ENCODE results near the gene CELSR2.

CELSR2 gene

DNA sequence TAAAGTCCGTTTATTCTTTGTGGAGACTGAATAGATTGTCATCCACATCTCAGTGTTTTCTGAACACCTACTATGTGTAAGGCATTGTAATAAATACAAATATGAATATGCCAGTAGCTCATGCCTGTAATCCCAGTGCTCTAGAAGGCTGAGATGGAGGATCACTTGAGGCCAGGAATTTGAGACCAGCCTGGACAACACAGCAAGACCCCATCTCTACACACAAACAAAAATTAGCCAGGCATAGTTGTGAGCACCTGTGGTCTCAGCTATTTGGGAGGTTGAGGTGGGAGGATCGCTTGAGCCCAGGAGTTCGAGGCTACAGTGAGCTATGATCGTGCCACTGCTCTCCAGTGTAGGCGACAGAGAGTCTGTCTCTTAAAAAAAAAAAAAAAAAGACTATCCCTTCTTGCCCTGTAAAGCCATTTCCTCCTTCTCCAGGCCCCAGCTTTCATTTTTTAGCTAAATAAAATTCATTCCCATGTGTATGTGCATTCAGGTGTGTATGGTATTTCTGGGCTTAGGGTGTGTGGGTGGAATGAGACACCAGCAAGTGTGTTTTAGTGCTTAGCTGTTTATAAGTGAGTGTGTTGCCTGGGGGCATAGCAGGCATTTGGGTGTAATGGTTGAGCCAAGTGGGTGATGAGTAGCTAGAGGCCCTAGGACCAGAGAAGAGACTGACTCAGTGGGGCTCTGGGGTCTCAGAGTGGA, 7.8 kb downstream of the CELSR2 start:
- H3K27ac Mint-ChIP-seq = peak overlapping the region; percentile 81 to 85

DNA sequence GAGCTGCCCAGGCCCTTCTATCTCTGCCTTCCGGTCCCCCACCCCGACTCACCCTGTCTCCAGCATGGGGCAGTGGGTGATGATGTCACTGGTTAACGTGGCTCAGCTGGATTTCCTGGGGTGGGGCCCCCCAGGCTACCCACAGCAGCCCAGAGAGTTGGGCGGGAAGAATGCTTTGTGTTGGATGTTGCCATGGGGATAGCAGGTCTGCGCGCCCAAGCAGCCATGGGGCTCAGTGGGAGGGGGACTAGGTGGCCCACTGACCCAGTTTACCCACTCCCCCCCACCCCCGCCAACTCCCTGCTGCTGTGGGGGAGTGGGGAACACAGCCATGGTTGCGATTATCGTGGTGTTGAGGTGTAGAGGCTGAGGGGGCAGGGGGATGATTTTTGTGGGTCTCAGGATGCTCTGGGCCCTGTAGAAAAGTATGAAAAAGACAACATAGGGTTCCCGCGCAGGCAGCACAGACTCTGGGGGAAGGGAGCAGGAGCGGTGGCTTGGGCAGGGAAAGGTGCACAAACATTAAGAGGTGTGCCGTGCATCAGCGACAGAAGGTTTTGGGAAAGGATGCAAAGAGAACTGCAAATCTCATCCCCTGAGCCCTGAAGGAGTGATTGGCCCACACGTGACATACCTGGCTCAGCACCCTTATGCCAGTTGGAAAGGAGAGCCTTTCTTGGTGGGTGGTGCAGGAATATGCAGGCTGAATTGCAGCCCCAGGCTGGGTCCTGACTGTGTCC, 8.5 kb downstream of the CELSR2 start:
- no peaks in the 10 kb centered on the region for H3K9me3 Mint-ChIP-seq
- no peaks in the 10 kb centered on the region for H3K27me3 Mint-ChIP-seq
- DNase-seq = no peak
- peaks cover 17 to 19% of the 10 kb centered on the region in 2 donors for H3K4me1 Mint-ChIP-seq (ENCODE audit: low read depth in 2 of 2)
- peak overlapping the region; percentile 81 to 85 for H3K27ac Mint-ChIP-seq
- ATAC-seq (replicated peaks) = no peak
- no peak overlapping the region for H3K4me3 Mint-ChIP-seq
- peaks cover 3% of the 10 kb centered on the region for H3K36me3 Mint-ChIP-seq (ENCODE audit: insufficient read depth)

More for the DNA sequence above, 7.8 kb downstream of the CELSR2 start:
- ATAC-seq (replicated peaks) (no peak), DNase-seq (no peak)
- no peaks in the 10 kb centered on the region for H3K27me3 Mint-ChIP-seq
- no peak overlapping the region for H3K4me3 Mint-ChIP-seq
- peaks cover 19 to 24% of the 10 kb centered on the region in 2 donors for H3K4me1 Mint-ChIP-seq (ENCODE audit: low read depth in 2 of 2)
- H3K36me3 Mint-ChIP-seq (ENCODE audit: insufficient read depth) = peaks cover 3% of the 10 kb centered on the region
- H3K9me3 Mint-ChIP-seq = no peaks in the 10 kb centered on the region

DNA sequence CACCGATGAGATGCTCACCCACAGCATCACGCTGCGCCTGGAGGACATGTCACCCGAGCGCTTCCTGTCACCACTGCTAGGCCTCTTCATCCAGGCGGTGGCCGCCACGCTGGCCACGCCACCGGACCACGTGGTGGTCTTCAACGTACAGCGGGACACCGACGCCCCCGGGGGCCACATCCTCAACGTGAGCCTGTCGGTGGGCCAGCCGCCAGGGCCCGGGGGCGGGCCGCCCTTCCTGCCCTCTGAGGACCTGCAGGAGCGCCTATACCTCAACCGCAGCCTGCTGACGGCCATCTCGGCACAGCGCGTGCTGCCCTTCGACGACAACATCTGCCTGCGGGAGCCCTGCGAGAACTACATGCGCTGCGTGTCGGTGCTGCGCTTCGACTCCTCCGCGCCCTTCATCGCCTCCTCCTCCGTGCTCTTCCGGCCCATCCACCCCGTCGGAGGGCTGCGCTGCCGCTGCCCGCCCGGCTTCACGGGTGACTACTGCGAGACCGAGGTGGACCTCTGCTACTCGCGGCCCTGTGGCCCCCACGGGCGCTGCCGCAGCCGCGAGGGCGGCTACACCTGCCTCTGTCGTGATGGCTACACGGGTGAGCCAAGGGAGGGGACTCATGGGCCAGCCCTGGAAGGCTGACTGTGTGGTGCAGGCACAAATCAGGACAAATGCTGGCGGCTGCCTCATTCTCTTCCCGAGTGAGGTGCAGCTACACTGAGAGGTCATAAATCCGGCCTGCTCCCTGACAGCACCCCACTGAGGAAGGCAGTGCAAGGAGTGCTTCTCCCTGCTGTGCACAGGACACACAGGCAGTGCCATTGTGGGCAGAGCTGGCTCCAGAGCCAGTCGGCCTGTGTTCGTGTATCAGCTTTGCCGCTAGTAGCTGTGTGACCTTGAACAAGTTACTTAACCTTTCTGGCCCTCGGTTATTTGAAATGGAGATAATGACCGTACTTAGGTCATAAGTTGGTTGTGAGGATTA, 9.4 kb downstream of the CELSR2 start:
- DNase-seq = no peak
- H3K4me1 Mint-ChIP-seq (ENCODE audit: low read depth in 2 of 2) = peaks cover 16 to 19% of the 10 kb centered on the region in 2 donors

DNA sequence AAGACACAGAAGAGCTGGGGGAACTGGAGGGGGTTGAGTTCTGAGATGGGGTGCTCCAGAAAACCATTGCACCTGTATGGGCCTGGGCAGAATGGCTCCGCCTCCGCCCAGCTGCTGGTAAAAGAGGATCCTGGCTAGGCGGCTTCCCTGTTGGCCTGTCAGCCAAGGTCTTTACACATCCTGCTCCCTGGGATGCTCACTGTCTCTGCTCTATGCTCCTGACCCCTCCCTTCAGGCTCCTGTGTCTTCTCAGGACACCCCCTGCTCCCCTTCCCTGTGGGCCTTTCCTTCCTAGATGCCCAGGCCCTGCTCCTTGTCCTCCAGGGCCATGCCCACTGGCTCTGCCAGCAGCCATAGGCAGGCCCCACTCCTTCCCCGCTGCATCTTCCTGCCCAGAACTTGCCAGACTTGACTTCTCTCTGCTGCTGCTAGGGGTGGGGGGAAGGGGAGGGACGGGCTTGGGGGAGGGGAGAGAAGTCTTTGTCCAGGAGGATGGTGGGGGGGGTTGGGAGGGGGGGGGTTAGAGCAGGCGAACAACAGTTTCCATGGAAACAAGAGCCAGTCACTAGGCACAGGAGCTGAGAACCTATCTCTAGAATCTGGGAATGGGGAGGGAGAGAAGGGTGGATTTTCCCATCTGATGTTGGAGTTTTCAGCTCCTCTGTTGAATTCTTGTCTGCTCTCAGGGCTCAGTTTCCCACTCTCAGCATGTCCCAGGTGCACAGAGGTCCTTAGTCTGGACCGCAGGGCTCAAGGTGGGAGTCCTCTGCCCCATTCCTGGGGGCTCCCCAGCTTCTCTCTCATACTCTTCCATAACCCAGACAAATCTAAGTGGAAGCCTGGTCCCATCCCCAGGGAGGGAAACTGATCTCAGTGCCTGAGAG, 10.6 kb downstream of the CELSR2 start:
- no peak overlapping the region for H3K4me3 Mint-ChIP-seq
- H3K27ac Mint-ChIP-seq = peak overlapping the region in 1 of 2 donors; percentile 75
- H3K9me3 Mint-ChIP-seq = no peaks in the 10 kb centered on the region

More for the DNA sequence above, 9.4 kb downstream of the CELSR2 start:
- peak overlapping the region in 1 of 2 donors; percentile 75 for H3K27ac Mint-ChIP-seq
- ATAC-seq (replicated peaks) = no peak
- H3K4me3 Mint-ChIP-seq = no peak overlapping the region
- no peaks in the 10 kb centered on the region for H3K9me3 Mint-ChIP-seq
- no peaks in the 10 kb centered on the region for H3K27me3 Mint-ChIP-seq
- peaks cover 6% of the 10 kb centered on the region for H3K36me3 Mint-ChIP-seq (ENCODE audit: insufficient read depth)

DNA sequence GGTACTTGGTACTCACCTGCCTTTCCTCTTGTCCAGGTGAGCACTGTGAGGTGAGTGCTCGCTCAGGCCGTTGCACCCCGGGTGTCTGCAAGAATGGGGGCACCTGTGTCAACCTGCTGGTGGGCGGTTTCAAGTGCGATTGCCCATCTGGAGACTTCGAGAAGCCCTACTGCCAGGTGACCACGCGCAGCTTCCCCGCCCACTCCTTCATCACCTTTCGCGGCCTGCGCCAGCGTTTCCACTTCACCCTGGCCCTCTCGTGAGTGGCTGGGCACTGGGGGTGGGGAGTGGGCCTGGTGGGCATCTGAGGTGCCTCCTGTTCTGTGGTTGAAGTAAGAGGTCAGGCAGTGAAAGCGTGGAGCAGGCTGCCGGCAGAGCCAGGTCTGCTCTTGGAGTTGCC, 11.7 kb downstream of the CELSR2 start:
- H3K9me3 Mint-ChIP-seq = no peaks in the 10 kb centered on the region
- H3K27ac Mint-ChIP-seq = no peak overlapping the region
- no peak for ATAC-seq (replicated peaks)
- H3K4me3 Mint-ChIP-seq = no peak overlapping the region
- H3K4me1 Mint-ChIP-seq (ENCODE audit: low read depth in 2 of 2) = peaks cover 6 to 14% of the 10 kb centered on the region in 2 donors
- peaks cover 7% of the 10 kb centered on the region for H3K36me3 Mint-ChIP-seq (ENCODE audit: insufficient read depth)
- DNase-seq = no peak
- no peaks in the 10 kb centered on the region for H3K27me3 Mint-ChIP-seq

More for the DNA sequence above, 10.6 kb downstream of the CELSR2 start:
- Mint-ChIP-seq H3K4me1 (ENCODE audit: low read depth in 2 of 2) (peaks cover 12 to 19% of the 10 kb centered on the region in 2 donors), H3K36me3 (ENCODE audit: insufficient read depth) (peaks cover 7% of the 10 kb centered on the region), H3K27me3 (no peaks in the 10 kb centered on the region)
- DNase-seq = no peak
- no peak for ATAC-seq (replicated peaks)

DNA sequence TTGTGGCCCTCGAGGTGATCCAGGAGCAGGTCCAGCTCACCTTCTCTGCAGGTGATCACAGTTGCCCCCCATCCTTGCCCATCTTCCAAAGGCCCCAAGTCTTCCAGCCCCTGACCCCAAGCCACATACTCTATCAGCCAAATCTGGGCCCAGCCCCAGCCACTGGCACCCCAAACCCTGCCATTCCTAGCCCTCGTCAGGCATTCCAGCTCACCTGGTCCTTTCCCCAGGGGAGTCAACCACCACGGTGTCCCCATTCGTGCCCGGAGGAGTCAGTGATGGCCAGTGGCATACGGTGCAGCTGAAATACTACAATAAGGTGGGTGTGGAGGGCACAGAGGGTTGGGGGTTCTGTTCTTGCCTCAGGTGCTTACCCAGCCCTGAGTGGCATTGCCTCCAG, 12.2 kb downstream of the CELSR2 start:
- DNase-seq = no peak
- ATAC-seq (replicated peaks) = no peak
- Mint-ChIP-seq H3K4me3 (no peak overlapping the region), H3K36me3 (ENCODE audit: insufficient read depth) (peaks cover 7% of the 10 kb centered on the region), H3K27ac (no peak overlapping the region), H3K9me3 (no peaks in the 10 kb centered on the region), H3K4me1 (ENCODE audit: low read depth in 2 of 2) (peaks cover 6 to 11% of the 10 kb centered on the region in 2 donors), H3K27me3 (no peaks in the 10 kb centered on the region)

DNA sequence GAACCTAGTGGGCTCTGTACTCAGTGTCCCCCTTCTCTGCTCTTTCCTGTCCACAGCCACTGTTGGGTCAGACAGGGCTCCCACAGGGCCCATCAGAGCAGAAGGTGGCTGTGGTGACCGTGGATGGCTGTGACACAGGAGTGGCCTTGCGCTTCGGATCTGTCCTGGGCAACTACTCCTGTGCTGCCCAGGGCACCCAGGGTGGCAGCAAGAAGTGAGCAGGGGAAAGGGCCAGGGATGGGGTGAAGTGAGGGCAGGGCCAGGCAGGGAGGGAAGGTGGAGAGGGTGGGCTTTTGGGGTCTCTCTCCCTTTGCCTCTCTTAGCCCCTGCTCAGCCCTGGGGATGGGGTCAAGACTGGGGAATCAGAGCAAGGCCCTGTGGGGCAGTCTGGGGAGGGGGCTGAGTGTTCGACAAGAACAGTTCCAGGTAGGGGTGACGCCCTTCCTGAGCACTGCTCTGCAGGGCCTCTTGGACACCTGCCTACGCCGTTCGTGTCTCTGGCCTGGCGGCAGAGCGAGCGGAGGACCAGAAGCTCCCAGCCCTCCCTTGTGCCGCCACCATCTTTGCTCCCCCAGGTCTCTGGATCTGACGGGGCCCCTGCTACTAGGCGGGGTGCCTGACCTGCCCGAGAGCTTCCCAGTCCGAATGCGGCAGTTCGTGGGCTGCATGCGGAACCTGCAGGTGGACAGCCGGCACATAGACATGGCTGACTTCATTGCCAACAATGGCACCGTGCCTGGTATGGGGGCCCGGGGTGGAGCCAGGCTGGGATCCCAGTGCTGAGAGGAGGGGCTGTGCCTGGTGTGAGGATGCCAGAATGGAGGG, 13.1 kb downstream of the CELSR2 start:
- Mint-ChIP-seq H3K27me3 (no peaks in the 10 kb centered on the region), H3K36me3 (ENCODE audit: insufficient read depth) (peaks cover 7% of the 10 kb centered on the region), H3K27ac (no peak overlapping the region), H3K4me3 (no peak overlapping the region), H3K9me3 (no peaks in the 10 kb centered on the region), H3K4me1 (ENCODE audit: low read depth in 2 of 2) (peaks cover 5 to 6% of the 10 kb centered on the region in 2 donors)
- DNase-seq (no peak), ATAC-seq (replicated peaks) (no peak)

DNA sequence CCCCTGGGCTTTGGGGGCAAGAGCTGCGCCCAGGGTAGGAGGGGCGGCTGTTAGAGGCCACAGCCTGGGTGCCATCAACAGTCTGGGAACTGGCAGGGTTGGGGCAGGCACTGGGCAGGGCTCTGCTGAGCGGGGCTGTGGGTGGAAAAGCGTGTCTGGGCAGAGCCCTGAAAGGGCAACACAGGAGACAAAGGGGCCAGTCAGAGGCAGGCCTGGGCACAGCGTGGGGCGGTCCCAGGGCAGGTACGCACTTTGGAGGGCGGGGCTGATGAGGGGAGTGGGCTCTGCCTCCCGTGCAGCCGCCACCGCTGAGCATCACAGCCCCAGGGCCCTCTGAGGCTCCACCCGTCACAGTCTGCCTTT, 13.9 kb downstream of the CELSR2 start:
- Mint-ChIP-seq H3K4me3 (no peak overlapping the region), H3K27ac (no peak overlapping the region), H3K36me3 (ENCODE audit: insufficient read depth) (peaks cover 4% of the 10 kb centered on the region), H3K27me3 (no peaks in the 10 kb centered on the region), H3K9me3 (no peaks in the 10 kb centered on the region), H3K4me1 (ENCODE audit: low read depth in 2 of 2) (peaks cover 0 to 6% of the 10 kb centered on the region in 2 donors)
- peak; percentile 11 for ATAC-seq (replicated peaks)
- no peak for DNase-seq

DNA sequence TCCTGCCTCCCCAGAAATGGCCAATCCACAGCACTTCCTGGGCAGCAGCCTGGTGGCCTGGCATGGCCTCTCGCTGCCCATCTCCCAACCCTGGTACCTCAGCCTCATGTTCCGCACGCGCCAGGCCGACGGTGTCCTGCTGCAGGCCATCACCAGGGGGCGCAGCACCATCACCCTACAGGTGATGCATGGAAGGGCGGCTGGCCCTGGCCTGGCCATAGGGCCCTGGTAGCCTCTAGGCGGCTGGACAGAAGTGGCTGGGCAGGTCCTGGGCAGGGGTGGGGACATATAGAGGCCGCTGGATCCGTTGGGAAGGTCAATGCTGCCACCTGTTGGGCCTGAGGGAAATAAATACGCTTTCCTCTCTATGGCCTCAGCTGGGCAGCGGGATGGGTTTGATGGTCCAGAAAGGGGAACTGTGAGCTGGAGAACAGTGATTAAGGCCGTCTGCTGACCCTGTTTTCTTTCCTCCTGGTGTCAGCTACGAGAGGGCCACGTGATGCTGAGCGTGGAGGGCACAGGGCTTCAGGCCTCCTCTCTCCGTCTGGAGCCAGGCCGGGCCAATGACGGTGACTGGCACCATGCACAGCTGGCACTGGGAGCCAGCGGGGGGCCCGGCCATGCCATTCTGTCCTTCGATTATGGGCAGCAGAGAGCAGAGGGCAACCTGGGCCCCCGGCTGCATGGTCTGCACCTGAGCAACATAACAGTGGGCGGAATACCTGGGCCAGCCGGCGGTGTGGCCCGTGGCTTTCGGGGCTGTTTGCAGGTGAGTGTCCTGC, 14.4 kb downstream of the CELSR2 start:
- Mint-ChIP-seq H3K4me1 (ENCODE audit: low read depth in 2 of 2) (peaks cover 0 to 6% of the 10 kb centered on the region in 2 donors), H3K4me3 (no peak overlapping the region), H3K9me3 (no peaks in the 10 kb centered on the region)

DNA sequence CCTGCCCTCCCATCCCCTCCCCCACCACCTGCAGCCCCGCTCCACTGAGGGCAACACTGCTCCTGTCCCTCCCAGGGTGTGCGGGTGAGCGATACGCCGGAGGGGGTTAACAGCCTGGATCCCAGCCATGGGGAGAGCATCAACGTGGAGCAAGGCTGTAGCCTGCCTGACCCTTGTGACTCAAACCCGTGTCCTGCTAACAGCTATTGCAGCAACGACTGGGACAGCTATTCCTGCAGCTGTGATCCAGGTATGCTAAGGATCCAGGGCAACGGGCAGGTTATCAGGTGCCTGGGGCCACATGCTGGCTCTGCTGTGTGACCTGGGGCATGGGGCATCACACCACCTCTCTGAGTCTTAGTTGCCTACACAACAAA, 15.0 kb downstream of the CELSR2 start:
- H3K27ac Mint-ChIP-seq = no peak overlapping the region
- peaks cover 4% of the 10 kb centered on the region for H3K36me3 Mint-ChIP-seq (ENCODE audit: insufficient read depth)

More for the DNA sequence above, 14.4 kb downstream of the CELSR2 start:
- Mint-ChIP-seq H3K27me3 (no peaks in the 10 kb centered on the region), H3K36me3 (ENCODE audit: insufficient read depth) (peaks cover 4% of the 10 kb centered on the region), H3K27ac (no peak overlapping the region)
- peak; percentile 98 for ATAC-seq (replicated peaks)
- peak; percentile 70 to 75 (median 74) for DNase-seq

DNA sequence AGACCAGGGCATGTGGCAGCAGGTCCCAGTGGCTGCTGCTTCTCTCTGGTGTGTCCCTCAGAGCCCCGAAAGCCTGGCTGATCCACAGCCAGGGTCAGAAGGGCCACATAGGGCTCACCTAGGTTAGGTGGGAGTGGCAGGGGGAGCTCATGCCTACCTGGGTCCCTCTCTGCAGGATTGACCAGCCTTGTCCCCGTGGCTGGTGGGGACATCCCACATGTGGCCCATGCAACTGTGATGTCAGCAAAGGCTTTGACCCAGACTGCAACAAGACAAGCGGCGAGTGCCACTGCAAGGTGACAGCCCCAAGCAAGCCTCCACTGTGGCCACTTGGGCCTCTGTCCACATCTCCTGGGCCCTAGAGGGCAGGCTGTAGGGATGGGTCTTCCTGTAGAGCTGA, 15.7 kb downstream of the CELSR2 start:
- Mint-ChIP-seq H3K27me3 (no peaks in the 10 kb centered on the region), H3K27ac (no peak overlapping the region), H3K4me3 (no peak overlapping the region), H3K36me3 (ENCODE audit: insufficient read depth) (peaks cover 4% of the 10 kb centered on the region), H3K9me3 (no peaks in the 10 kb centered on the region), H3K4me1 (ENCODE audit: low read depth in 2 of 2) (peaks cover 0 to 6% of the 10 kb centered on the region in 2 donors)
- DNase-seq = no peak
- ATAC-seq (replicated peaks) = no peak

More for the DNA sequence above, 15.0 kb downstream of the CELSR2 start:
- no peaks in the 10 kb centered on the region for H3K27me3 Mint-ChIP-seq
- H3K4me3 Mint-ChIP-seq = no peak overlapping the region
- no peaks in the 10 kb centered on the region for H3K9me3 Mint-ChIP-seq
- ATAC-seq (replicated peaks) (no peak), DNase-seq (no peak)
- peaks cover 0 to 6% of the 10 kb centered on the region in 2 donors for H3K4me1 Mint-ChIP-seq (ENCODE audit: low read depth in 2 of 2)

All from effector memory CD8-positive, alpha-beta T cell (primary cell).